Kasumi-1 (cell line): ENCODE measurements around the gene ZDHHC1.
A peak's percentile ranks its signal among the peaks of the same experiment; 100 is the strongest.

Source experiments
- DNase-seq, 2 experiments: peaks; one replicate each; lab custom pipeline; 2025; lab: John Stamatoyannopoulos, UW

The ZDHHC1 gene

GRCh38 chr16:67415872-67416793, at the start of gene ZDHHC1:
Gene ZDHHC1 (minus strand): TSS chr16:67416477. CDS start chr16:67407775, 8,702 bp downstream.
- peak in 1 of 2 experiments; percentile 18 for DNase-seq

GRCh38 chr16:67464565-67464964, 48.3 kb upstream of the ZDHHC1 start:
- no peak for DNase-seq

GRCh38 chr16:67463691-67464090, 47.4 kb upstream of the ZDHHC1 start:
- no peak for DNase-seq

- DNase-seq = no peak
Observed at GRCh38 chr16:67463059-67463458, 46.8 kb upstream of the ZDHHC1 start.

- DNase-seq = no peak
Observed at GRCh38 chr16:67462279-67462655, 46.0 kb upstream of the ZDHHC1 start.

GRCh38 chr16:67461600-67462278, 45.5 kb upstream of the ZDHHC1 start:
- DNase-seq = no peak

- DNase-seq = no peak
Observed at GRCh38 chr16:67460961-67461360, 44.7 kb upstream of the ZDHHC1 start.

- DNase-seq = no peak
Observed at GRCh38 chr16:67460168-67460567, 43.9 kb upstream of the ZDHHC1 start.

- no peak for DNase-seq
Observed at GRCh38 chr16:67459861-67460150, 43.5 kb upstream of the ZDHHC1 start.

- DNase-seq = no peak
Observed at GRCh38 chr16:67459066-67459860, 43.0 kb upstream of the ZDHHC1 start.

GRCh38 chr16:67458121-67458641, 41.9 kb upstream of the ZDHHC1 start:
- DNase-seq = no peak

- DNase-seq = no peak
Observed at GRCh38 chr16:67457611-67458010, 41.3 kb upstream of the ZDHHC1 start.

GRCh38 chr16:67456391-67457081, 40.3 kb upstream of the ZDHHC1 start:
- peak in 1 of 2 experiments; percentile 23 for DNase-seq

- no peak for DNase-seq
Observed at GRCh38 chr16:67454852-67455251, 38.6 kb upstream of the ZDHHC1 start.

GRCh38 chr16:67454104-67454503, 37.8 kb upstream of the ZDHHC1 start:
- no peak for DNase-seq

GRCh38 chr16:67451704-67452435, 35.6 kb upstream of the ZDHHC1 start:
- no peak for DNase-seq

GRCh38 chr16:67451061-67451703, 34.9 kb upstream of the ZDHHC1 start:
- DNase-seq = no peak

- no peak for DNase-seq
Observed at GRCh38 chr16:67449739-67450138, 33.5 kb upstream of the ZDHHC1 start.

GRCh38 chr16:67449336-67449735, 33.1 kb upstream of the ZDHHC1 start:
- no peak for DNase-seq

- no peak for DNase-seq
Observed at GRCh38 chr16:67448580-67448979, 32.3 kb upstream of the ZDHHC1 start.
